HG02571 (cell line): Measurements from ENCODE around the gene C19orf25.

Source experiments
- ATAC-seq: cut with Tn5 transposase; IDR thresholded peaks from one replicate; pipeline ENCODE4 v1.9.1; 2021; ENCODE audit warnings: mild to moderate bottlenecking, moderate library complexity; ENCODE audit not compliant: unreplicated experiment

C19orf25 gene

GRCh38 chr19:1433119-1434039 lies 45.6 kb downstream of the C19orf25 start:
- no peak for ATAC-seq

DNA sequence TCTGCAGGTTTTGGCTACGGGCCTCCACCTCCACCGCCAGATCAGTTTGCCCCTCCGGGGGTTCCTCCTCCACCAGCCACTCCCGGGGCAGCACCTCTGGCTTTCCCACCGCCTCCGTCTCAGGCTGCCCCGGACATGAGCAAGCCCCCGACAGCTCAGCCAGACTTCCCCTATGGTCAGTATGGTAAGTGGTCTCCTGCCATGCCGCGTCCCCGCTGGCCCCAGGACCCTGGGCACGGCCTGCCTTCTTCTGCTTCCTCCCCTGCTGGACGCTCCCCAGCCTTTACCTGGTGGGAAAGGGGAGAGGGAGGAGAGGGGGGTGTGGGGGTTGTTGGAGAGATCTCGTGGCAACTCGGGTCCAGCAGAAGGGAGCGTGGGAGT lies 46.5 kb downstream of the C19orf25 start:
- no peak for ATAC-seq

- ATAC-seq, result no peak
Measured at GRCh38 chr19:1431759-1432506, 47.1 kb downstream of the C19orf25 start.

DNA sequence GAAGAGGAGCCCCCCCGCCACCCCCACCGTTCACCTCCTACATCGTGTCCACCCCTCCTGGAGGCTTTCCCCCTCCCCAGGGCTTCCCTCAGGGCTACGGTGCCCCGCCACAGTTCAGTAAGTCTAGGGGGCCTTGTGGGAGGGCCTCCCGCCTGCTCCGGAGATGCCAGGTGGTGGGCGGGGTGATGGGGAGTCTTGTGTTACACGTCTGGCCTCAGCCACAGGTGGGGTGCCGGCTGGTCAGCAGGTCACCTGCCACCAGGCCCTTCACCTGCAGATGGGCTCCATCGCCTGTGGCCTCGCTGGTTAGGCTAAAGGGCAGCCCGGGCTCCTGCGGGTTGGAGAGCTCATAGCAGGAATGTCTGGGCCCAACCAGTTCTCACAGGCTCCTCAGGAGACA lies 48.8 kb downstream of the C19orf25 start:
- no peak for ATAC-seq

DNA sequence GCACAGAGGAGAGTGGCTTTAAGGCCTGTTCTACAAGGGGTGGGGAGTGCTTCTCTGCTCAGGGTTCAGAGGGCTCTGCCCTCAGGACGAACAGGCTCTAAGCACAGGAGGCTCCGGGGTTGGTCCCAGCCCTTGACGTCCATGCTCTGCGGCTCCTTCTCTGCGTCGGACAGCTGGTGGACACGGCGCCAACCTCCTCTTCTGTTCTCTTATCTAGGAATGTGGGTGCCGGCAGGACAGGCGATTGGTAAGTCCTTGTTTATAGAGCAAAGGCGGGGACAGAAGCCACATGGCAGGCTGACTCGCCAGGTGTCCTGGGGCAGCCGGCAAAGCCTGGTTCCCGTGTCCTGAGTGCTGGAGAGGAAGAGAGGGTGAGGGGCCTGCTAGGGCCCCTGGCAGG lies 49.3 kb downstream of the C19orf25 start:
- ATAC-seq, result no peak

DNA sequence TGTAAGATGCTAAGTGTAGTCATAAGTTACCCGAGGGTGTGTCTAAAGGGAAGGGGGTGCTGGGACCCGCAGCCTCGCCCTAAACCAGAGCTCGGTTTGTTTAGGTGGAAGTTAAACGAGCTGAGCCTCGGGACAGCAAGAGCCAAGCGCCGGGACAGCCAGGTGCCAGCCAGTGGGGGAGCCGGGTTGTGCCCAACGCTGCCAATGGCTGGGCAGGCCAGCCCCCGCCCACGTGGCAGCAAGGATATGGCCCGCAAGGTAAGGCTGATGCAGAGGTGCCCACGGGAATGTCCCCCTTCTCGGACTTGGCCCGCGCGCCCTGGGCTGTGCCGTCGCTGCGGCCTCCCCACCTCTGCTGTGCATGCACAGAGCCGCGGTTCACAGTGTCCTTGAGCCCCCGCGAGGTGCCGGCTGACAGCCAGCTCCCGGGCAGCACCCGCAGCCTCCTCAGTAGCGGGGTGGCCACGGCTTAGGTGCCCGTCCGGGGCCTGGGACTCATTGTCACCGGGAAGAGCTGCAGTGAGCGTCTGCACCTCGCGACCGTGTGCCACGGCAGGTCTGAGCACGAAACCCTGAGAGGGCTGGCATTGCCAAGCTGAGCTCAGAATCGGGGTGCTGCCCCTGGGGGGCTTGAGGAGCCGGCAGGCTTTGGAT lies 50.1 kb downstream of the C19orf25 start:
- no peak for ATAC-seq

DNA sequence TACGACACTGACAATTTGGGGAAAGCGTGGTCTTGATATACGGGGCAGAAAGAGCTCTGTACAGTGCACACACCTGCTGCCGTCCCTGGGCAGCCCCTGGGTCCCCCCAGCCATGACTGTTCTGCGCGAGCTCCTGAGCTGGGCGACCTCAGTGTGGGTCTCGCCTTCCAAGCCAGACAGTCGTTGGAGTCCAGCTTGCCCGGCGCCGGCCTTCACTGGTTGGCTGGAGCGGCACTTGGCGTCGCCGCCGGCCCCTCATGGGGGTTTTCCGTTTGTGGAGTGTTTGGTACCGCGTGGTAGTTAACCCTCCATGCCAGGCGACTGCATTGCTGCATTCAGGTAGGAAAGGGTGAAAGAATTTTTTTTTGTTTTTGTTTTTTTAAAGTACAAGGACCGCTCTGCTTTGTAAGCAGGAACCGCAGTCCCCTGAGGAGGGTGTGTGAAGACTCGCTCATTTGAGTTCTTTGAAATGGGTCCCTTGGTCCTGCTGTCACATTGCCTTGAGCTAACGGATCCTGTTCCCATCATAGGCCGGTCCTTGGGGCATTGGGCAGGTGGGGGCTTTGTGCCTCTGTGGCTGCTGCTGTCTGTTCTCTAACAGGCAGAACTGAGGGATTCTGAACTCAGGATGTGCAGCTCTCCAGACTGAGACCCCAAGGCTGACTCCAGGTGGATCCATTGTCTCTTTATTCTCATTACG lies 51.6 kb downstream of the C19orf25 start:
- ATAC-seq, result no peak

DNA sequence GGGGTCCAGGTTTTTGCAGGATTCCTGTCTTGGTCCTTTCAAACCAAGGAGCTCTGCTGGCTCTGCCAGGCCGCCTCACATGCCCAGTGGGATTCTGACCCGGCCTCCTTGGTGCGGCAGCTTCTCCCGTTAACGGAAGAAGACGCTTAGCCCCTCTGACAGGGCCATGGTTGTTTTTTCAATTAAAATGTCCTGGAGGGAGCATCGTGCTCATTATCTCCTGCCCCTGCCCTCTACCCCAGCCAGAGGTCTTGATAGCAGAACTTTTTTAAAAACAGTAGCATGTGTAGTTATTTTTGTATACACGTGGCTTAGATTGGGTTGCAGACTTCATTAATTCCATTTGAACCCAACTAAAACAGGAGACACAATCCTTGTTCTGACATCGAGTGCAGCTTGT lies 52.3 kb downstream of the C19orf25 start:
- ATAC-seq, result no peak

DNA sequence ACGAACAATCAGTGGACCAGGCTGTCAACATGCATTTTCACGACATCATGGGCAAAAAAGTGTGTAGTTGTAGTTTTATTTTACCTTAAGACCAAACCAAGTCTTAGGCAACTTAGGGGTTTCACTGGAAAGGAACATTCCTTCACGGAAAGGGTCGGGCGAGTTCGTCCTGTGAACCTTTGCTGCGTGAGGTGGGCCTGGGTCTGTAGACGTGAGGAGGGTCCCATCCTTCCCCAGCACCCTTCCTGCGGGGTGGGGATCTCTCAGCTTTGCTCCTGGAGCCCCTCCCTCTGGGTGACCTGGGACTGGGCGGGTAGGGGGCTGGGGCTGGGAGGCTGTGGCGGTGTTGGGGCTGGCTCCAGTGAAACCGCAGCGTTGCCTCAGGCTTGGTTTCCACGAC lies 53.1 kb downstream of the C19orf25 start:
- ATAC-seq, result no peak

GRCh38 chr19:1425102-1425837 lies 53.7 kb downstream of the C19orf25 start:
- no peak for ATAC-seq

DNA sequence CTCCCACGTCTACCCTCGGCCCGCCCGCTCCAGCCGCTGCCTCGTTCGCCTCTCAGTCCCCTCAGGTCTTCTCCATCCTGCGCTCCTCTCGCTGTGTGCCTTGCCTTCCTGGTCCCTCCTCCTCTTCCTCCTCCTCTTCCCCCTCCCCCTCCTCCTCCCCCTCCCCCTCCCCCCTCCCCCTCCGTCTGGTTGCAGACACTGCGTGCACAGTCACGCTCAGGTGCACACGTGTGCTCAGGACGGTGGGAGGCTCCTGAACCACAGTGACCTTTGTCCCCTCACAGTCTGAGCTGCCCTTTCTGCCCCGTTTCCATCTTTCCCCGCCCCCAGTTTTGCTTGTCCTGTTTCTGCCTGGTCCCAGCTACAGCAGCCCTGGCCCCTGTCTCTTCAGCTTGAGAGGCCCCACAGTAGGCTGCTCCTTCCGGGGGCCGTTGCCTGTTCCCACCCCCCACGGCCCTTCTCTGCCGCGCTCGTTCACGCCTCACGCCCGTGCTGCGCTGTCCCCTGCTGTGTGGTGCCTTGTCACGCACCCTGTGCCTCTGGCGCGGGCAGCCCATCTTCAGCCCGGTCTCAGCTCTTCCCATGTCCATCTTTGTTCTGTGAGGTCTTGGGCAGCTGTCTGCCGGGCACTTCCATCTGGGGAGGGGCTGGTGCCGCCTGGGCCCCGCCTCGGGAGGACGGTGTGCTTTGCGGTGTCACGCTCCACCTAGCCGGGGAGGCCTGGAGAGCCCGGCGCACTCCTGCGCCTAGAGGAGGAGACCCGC lies 54.6 kb downstream of the C19orf25 start:
- ATAC-seq, result no peak

DNA sequence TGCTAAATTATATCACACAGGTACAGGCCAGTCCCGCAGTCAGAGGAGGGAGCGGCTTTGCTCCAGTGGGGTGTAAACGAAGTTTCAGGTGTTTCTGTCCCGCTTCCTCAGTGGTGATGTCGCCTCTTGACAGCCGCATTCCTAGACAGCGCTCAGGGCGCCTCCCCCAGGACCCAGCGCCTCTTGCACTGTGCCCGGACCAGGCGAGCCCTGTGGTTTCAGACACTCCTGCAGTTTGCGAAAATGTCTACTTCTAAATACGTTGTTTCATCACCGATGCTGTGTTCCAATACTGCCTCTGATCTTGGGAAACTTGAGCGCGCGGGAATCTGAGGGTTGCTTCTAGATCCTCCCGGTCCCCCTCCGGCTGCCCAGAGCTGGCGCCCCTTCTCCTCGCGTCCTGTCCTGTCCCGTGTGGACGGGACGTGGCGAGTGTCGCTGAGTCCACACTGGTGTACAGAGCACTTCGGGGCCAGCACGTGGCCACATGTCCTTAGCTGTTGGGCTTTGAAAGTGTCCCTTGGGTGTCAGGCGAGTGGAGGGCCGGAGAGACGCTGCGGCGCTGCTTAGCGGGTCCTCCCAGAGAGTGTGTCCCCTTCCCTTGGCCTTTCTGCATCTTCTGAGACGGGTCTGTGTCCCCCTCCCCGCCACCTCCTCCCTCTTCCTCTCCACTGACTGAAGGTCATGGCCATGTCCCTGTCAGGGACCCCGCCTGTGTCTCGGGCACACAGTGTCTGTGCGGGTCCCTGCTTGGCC lies 55.4 kb downstream of the C19orf25 start:
- ATAC-seq, result no peak
